Osteocyte (in vitro differentiated cells): ENCODE data around the gene ZFAND6. TPM values are rescaled to one million over a fixed set of nuclear protein-coding genes. Genes with fewer than 3 reads are reported as not detected.

Experiments used
- DNase-seq: peaks from one replicate; pipeline ENCODE4 v3.0.0; 2021; ENCODE audit warnings: mixed read lengths; ENCODE audit not compliant: unreplicated experiment; ENCODE audit errors: extremely low spot score
- H3K27ac Mint-ChIP-seq: one replicate; pipeline ENCODE4 v1.8.0; 2021; ENCODE audit warnings: mild to moderate bottlenecking, mixed read lengths; ENCODE audit not compliant: unreplicated experiment
- H3K27me3 Mint-ChIP-seq: one replicate; pipeline ENCODE4 v1.8.0; 2021; ENCODE audit warnings: mixed read lengths; ENCODE audit not compliant: unreplicated experiment
- H3K36me3 Mint-ChIP-seq: one replicate; pipeline ENCODE4 v1.8.0; 2021; ENCODE audit warnings: mixed read lengths; ENCODE audit not compliant: unreplicated experiment
- H3K4me1 Mint-ChIP-seq: one replicate; pipeline ENCODE4 v1.8.0; 2021; ENCODE audit warnings: mixed read lengths; ENCODE audit not compliant: unreplicated experiment
- H3K4me3 Mint-ChIP-seq: one replicate; pipeline ENCODE4 v1.8.0; 2021; ENCODE audit warnings: mild to moderate bottlenecking, moderate library complexity, mixed read lengths; ENCODE audit not compliant: unreplicated experiment
- H3K9me3 Mint-ChIP-seq: one replicate; pipeline ENCODE4 v1.8.0; 2021; ENCODE audit warnings: mixed read lengths; ENCODE audit not compliant: unreplicated experiment
- total RNA-seq: library from RNA; stranded (reverse); gene quantifications from 2 replicates; pipeline ENCODE4 v1.2.1, GENCODE V29; 2021
- TF ChIP-seq, protein P1 (sequence below): fragments of 200-600 bp; sonication (generic); IDR thresholded peaks from 2 replicates; pipeline ENCODE4 v1.5.0; 2021; ENCODE audit warnings: antibody characterized with exemption, mild to moderate bottlenecking, moderate library complexity

Gene ZFAND6
- total RNA-seq, 1 donor from 2014 or later = 63.8 TPM

DNA sequence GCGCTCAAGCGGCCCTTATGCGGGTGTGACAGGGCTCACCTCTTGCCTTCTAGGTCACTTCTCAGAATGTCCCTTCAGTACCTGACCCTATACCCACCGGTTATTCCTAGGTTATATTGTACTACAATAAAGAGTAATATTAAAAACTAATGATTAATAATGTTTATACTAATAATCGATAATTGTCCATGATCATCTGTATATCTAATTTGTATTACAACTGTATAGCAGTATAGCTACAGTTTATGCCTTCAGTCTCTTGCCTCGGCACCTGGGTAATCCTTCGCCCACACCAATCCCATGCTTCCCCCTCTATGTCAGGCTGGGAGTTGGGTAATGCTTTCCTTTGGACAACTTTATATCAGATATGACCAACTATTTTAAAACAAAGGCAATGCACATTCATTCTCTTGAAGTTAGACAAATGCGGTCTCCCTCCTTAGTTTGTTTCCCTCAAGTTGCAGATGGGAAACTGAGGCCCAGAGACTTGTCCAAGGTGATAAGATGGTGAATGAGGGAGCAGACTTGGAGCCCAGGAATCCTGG is 96.8 kb downstream of the ZFAND6 start:
- H3K9me3 Mint-ChIP-seq = no peaks in the 10 kb centered on the region
- no peak for DNase-seq
- peaks cover 2% of the 10 kb centered on the region for H3K36me3 Mint-ChIP-seq
- TF ChIP-seq, protein P1, sequence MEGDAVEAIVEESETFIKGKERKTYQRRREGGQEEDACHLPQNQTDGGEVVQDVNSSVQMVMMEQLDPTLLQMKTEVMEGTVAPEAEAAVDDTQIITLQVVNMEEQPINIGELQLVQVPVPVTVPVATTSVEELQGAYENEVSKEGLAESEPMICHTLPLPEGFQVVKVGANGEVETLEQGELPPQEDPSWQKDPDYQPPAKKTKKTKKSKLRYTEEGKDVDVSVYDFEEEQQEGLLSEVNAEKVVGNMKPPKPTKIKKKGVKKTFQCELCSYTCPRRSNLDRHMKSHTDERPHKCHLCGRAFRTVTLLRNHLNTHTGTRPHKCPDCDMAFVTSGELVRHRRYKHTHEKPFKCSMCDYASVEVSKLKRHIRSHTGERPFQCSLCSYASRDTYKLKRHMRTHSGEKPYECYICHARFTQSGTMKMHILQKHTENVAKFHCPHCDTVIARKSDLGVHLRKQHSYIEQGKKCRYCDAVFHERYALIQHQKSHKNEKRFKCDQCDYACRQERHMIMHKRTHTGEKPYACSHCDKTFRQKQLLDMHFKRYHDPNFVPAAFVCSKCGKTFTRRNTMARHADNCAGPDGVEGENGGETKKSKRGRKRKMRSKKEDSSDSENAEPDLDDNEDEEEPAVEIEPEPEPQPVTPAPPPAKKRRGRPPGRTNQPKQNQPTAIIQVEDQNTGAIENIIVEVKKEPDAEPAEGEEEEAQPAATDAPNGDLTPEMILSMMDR = no peak
- H3K27me3 Mint-ChIP-seq = no peaks in the 10 kb centered on the region
- peaks cover 25% of the 10 kb centered on the region for H3K4me1 Mint-ChIP-seq
- no peak overlapping the region for H3K27ac Mint-ChIP-seq
- H3K4me3 Mint-ChIP-seq = no peak overlapping the region

DNA sequence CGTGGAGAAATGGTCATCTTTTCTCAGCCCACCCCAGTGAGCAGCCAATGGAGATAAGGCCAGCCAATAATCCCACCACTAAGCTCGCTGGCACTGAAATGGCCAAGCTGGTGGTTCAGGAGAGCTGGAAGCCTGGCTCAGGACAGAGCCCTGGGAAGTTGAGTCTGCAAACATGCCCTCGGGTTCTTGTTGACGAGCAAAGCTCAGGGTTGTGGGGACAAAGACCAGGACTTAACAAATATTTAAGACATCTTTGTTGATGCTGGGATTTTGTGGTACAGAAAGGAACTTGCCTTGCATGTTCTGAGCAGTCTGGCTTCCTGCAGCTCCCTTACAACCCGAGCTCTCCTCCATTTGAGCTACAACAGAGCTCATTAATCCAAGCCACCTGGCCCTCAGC is 97.7 kb downstream of the ZFAND6 start:
- peaks cover 6% of the 10 kb centered on the region for H3K36me3 Mint-ChIP-seq
- H3K4me1 Mint-ChIP-seq = peaks cover 22% of the 10 kb centered on the region
- H3K4me3 Mint-ChIP-seq = no peak overlapping the region
- no peaks in the 10 kb centered on the region for H3K9me3 Mint-ChIP-seq
- H3K27me3 Mint-ChIP-seq = no peaks in the 10 kb centered on the region
- TF ChIP-seq, protein P1 = no peak
- no peak overlapping the region for H3K27ac Mint-ChIP-seq
- peak; percentile 63 for DNase-seq

DNA sequence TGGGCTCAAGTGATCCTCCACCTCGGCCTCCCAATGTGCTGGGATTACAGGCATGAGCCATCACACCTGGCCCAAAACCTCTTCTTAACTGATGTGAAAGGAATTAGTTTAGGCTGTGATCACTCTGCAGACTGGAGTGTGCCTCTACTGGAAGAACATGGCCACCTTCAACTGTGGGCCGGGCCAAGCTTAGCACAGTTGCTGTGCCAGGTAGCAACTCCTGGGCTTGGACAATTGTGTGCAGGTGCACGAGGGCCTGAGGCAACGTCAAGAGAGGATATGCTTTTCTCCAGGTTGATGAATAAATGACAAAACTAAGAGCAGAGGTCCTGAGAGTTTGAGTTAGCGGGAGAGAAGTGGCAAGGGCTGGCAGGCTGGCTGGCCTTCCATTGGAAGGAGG is 99.8 kb downstream of the ZFAND6 start:
- H3K4me1 Mint-ChIP-seq = peaks cover 12% of the 10 kb centered on the region
- no peaks in the 10 kb centered on the region for H3K27me3 Mint-ChIP-seq
- no peaks in the 10 kb centered on the region for H3K9me3 Mint-ChIP-seq
- TF ChIP-seq, protein P1 = no peak
- peaks cover 7% of the 10 kb centered on the region for H3K36me3 Mint-ChIP-seq
- peak; percentile 64 for DNase-seq
- no peak overlapping the region for H3K4me3 Mint-ChIP-seq
- H3K27ac Mint-ChIP-seq = no peak overlapping the region

DNA sequence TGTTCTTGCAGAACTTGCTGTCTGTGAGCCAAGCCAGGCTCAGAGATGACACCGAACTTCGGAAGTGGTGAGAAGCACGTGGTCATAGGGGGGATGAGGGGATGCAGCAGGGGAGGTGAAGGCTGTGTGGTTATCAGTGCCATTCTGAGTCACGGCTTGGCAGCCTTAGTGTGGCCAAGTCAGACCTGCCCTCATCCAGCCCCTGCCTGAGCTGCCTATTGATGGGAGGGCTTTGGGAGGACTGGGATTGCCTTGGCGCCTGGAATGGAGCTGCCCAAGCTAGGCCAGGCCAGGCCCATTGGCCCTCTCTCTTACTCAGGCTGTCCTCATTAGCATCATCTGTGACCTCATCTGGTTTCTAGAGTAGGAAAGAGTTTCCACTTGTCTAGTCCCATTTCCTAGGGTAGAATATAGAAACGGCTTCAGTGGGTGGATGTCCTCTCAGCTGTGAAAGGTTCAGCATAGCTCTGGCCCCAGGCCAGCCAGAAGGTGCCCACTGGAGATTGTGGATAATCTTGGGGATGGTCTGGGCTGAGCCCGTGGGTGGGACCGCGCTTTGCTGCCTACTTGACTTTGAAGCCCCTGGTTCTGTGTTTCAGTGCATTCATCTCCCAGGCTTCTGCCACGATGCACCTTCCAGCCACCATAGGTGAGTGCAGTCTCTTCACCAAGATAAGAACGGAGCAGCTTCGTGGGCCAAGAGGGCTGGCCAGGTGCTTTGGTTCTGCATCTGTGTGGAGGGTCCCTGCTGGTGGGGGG is 100.5 kb downstream of the ZFAND6 start:
- Mint-ChIP-seq H3K27me3 (no peaks in the 10 kb centered on the region), H3K36me3 (peaks cover 7% of the 10 kb centered on the region), H3K27ac (peak overlapping the region; percentile 65), H3K4me1 (peaks cover 12% of the 10 kb centered on the region), H3K4me3 (no peak overlapping the region), H3K9me3 (no peaks in the 10 kb centered on the region)
- peak; percentile 77 for DNase-seq
- TF ChIP-seq, protein P1 = no peak

DNA sequence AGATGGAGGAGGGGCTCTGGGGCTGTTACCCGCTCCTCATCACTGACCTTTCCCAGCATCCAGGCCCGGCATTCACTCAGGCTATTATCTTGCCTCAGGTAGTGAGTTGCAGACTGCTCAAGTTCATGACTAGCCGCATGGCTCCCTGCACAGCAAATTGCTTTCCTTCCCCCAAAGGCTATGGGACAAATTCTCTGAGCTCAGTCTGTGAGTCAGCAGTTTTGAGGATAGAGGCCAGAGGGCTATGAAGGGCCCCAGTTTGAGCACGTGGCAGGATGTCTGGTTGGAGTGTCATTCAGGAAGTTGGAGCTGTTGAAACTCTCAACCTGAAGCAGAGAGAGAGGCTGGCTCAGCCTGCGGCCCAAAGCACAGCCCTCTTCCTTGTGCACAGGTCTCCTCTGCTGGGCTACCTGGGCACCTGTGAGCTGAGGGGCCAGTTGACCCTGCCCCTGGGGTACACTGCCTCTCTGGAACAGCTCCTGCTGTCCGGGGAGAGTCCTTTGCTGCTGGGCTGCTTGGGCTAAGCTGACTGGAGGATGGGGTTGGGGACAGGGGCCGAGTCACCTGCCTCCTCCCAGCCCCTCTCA is 101.2 kb downstream of the ZFAND6 start:
- H3K36me3 Mint-ChIP-seq = peaks cover 7% of the 10 kb centered on the region
- H3K4me1 Mint-ChIP-seq = peaks cover 12% of the 10 kb centered on the region
- H3K9me3 Mint-ChIP-seq = no peaks in the 10 kb centered on the region
- peak; percentile 77 for DNase-seq
- peak overlapping the region; percentile 65 for H3K27ac Mint-ChIP-seq
- TF ChIP-seq, protein P1 = no peak
- H3K4me3 Mint-ChIP-seq = no peak overlapping the region
- H3K27me3 Mint-ChIP-seq = no peaks in the 10 kb centered on the region
